GM18526 (cell line): Measurements from ENCODE around the gene DCAF7.

ENCODE experiments used
- POLR2A ChIP-seq: IDR thresholded peaks from 3 replicates; pipeline ENCODE4 v1.6.1; 2011; ENCODE audit not compliant: insufficient read length; ENCODE audit errors: extremely low read depth

The DCAF7 gene

GRCh38 chr17:63517825-63518534, 32.3 kb upstream of the DCAF7 start:
- TF ChIP-seq POLR2A, result no peak

- no peak for TF ChIP-seq POLR2A
Observed at GRCh38 chr17:63519116-63519881, 31.0 kb upstream of the DCAF7 start.

- no peak for TF ChIP-seq POLR2A
Observed at GRCh38 chr17:63519972-63520882, 30.1 kb upstream of the DCAF7 start.

- TF ChIP-seq POLR2A, result no peak
Observed at GRCh38 chr17:63523253-63523855, 26.9 kb upstream of the DCAF7 start, which contains the start of gene KCNH6. Gene KCNH6, plus strand, starts transcription at chr17:63523358. Its CDS starts 56 bp downstream, at chr17:63523414.

GRCh38 chr17:63524051-63524450, 26.2 kb upstream of the DCAF7 start:
- TF ChIP-seq POLR2A, result no peak

- TF ChIP-seq POLR2A, result no peak
Observed at GRCh38 chr17:63525190-63525946, 24.9 kb upstream of the DCAF7 start.

GRCh38 chr17:63526861-63527260, 23.4 kb upstream of the DCAF7 start:
- no peak for TF ChIP-seq POLR2A

GRCh38 chr17:63528183-63528582, 22.1 kb upstream of the DCAF7 start:
- no peak for TF ChIP-seq POLR2A

- TF ChIP-seq POLR2A, result no peak
Observed at GRCh38 chr17:63529711-63530556, 20.3 kb upstream of the DCAF7 start.

GRCh38 chr17:63530557-63531021, 19.7 kb upstream of the DCAF7 start:
- TF ChIP-seq POLR2A, result no peak

GRCh38 chr17:63531022-63531965, 19.0 kb upstream of the DCAF7 start:
- TF ChIP-seq POLR2A, result no peak

- no peak for TF ChIP-seq POLR2A
Observed at GRCh38 chr17:63533433-63534077, 16.7 kb upstream of the DCAF7 start.

GRCh38 chr17:63534078-63534570, 16.2 kb upstream of the DCAF7 start:
- no peak for TF ChIP-seq POLR2A
